PFSK-1 (cell line): ENCODE data around the gene DLGAP1.

ENCODE experiments used
- POLR2AphosphoS5 ChIP-seq: IDR thresholded peaks from 2 replicates; pipeline ENCODE4 v1.6.1; 2012; ENCODE audit warnings: low read depth, mild to moderate bottlenecking, control low read depth, low read length, moderate library complexity
- SIN3A ChIP-seq: IDR thresholded peaks from 2 replicates; pipeline ENCODE4 v1.6.1; 2012; ENCODE audit warnings: mild to moderate bottlenecking, low read length, moderate library complexity, borderline replicate concordance; ENCODE audit not compliant: insufficient read depth
- TAF1 ChIP-seq: IDR thresholded peaks from 2 replicates; pipeline ENCODE4 v1.6.1; 2012; ENCODE audit warnings: low read length, control low read depth, borderline replicate concordance; ENCODE audit not compliant: insufficient read depth
- TF ChIP-seq, protein P1 (sequence below), 2 experiments: IDR thresholded peaks; 2 replicates each; pipeline versions ENCODE4 v1.6.1 to v1.8.0; 2011 to 2012; ENCODE audit warnings: low read depth in 2 of 2, low read length in 2 of 2, control low read depth in 1 of 2, inconsistent platforms in 1 of 2, mild to moderate bottlenecking in 1 of 2, moderate library complexity in 1 of 2; ENCODE audit not compliant: insufficient read depth in 1 of 2

DNA sequence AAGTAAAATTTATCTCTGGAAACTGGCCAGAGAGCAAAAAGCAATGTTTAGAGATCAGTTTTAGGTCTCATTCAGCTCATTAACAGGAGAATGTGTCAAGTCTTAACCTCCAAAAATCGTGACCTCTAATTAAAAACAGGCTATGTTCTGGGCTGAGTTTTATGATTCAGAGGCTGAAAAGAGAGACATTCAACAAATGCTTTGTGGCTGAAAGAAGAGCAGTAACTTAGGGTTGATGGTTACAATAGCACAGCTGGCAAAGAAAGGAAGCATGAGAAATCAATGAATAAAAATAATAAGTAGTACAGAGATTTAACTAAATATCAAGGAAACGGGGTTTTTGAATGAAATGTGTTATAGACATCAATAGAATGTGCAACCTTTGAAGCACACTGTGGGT, 992.1 kb downstream of the DLGAP1 start:
- TF ChIP-seq POLR2AphosphoS5, result no peak
- TF ChIP-seq, protein P1, sequence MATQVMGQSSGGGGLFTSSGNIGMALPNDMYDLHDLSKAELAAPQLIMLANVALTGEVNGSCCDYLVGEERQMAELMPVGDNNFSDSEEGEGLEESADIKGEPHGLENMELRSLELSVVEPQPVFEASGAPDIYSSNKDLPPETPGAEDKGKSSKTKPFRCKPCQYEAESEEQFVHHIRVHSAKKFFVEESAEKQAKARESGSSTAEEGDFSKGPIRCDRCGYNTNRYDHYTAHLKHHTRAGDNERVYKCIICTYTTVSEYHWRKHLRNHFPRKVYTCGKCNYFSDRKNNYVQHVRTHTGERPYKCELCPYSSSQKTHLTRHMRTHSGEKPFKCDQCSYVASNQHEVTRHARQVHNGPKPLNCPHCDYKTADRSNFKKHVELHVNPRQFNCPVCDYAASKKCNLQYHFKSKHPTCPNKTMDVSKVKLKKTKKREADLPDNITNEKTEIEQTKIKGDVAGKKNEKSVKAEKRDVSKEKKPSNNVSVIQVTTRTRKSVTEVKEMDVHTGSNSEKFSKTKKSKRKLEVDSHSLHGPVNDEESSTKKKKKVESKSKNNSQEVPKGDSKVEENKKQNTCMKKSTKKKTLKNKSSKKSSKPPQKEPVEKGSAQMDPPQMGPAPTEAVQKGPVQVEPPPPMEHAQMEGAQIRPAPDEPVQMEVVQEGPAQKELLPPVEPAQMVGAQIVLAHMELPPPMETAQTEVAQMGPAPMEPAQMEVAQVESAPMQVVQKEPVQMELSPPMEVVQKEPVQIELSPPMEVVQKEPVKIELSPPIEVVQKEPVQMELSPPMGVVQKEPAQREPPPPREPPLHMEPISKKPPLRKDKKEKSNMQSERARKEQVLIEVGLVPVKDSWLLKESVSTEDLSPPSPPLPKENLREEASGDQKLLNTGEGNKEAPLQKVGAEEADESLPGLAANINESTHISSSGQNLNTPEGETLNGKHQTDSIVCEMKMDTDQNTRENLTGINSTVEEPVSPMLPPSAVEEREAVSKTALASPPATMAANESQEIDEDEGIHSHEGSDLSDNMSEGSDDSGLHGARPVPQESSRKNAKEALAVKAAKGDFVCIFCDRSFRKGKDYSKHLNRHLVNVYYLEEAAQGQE (IDR thresholded peaks at IDR 0.05; ENCODE audit: insufficient read depth in 1 of 2, low read depth in 2 of 2, low read length in 2 of 2), result no peak
- TF ChIP-seq TAF1, result no peak
- TF ChIP-seq SIN3A, result no peak
